Hematopoietic multipotent progenitor cell treated with erythropoietin and hydrocortisone succinate and interleukin-3 and kit ligand, for 8 days (in vitro differentiated cells): Measurements from ENCODE around the gene TNS3.
"Not testable (repeated sequence)": the region's sequence is repeated elsewhere in the genome, so short reads cannot be mapped to it uniquely, and the experiment has no call there.

Source experiments
- DNase-seq: peaks from one replicate; pipeline ENCODE4 v3.0.0-alpha.2; 2015

Gene TNS3

DNA sequence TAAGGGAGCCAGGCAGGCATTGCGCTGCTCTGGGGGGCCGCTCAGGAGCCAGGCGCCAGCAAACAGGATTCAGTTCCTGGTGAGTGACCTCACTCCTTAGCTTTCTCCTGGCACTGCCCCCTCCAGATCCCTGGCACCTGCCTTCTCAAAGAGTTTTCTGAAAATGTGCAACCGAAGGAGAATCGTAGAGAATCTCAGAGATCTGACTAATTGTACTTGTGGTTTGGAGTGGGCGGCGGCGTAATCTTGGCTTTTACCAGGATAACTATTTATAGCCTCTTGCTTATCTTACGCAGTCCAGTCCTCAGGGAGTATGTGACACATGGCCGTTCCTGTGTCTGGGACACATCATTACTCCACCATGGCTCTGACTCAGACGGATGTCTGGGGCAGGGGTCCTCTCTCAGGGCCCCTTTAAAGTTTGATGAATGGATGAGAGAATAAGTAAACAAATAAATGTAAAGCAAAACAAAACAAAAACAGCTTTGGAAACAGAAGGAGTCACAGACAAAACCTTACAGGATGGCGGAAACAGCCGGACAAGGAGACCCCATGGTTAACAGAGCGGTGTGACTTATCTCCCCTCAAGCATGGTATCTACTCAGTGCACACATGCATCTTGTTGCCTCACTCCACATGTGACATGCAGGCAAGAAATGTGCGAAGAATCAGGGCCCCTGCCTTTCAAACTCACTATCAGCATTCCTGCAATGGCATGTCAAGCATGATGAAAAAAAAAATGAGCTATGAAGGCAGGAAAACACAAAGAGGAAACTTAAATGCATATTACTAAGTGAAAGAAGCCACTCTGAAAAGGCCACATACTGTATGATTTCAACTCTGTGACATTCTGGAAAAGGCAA lies 99.7 kb downstream of the TNS3 start:
- peak; percentile 87 for DNase-seq

DNA sequence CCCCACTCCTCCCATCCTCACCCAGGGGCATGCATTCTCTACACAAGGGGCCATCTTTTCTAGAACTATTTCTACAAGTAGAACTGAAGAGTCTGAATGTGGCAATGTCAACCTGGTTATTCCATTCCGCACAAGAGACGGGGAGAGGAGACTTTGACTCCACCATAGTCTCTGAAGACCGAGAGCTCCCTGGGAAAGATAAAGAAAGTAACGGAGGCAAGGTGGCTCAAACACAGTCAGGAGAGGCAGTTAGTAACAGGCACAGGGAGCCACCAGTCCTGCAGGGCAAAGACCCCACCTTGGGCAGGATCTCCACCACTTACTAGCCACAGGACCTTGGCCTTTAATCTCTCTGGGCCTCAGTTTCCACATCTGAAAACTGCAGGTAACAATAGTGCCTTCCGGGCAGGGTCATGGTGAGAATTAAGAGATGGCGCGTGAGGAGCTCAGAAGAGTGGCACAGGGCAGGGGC lies 100.3 kb downstream of the TNS3 start:
- DNase-seq = no peak

DNA sequence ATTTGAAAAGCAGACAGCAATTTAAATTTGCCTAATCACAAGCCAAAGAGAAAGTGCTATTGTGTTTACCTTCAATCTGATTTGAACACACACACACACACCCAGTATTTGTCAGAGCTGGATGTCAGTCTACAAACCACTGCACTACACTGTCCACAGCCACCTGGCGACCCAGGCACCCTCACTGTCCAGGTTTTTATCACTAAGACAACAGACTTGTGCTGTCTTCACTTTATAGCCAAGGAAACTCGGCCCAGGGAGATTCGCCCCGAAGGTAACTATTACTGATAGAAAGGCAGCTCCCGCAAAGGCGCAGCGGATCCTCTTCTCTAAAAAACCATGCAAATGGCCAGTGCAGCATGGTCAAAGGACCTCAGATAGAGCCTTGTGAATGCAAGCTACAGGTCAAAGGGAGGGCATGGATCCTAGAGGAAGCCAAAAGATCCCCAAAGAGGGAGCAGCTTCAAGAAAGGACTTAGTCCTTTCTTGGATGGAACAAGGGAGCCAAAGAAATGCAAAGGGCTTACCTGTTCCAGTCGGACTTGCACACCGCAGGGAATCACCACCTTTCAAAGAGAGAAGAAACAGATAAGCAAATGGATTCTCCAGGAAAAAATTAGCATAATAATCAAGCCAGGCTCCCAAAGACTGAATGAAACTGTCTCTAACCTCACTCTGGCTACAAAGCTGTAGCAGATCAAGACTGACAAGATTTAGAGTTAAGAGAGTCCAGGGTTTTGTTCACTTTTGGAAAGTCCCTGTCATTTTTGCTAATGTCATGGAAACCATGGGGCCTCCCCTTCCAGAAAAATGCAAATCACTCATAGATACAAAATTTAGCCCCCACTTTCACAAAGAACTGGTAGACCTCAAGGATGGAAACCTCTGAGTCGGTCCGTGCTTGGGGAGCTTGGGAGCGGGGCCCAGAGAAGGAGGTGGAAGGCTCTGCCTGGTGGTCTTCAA lies 101.1 kb downstream of the TNS3 start:
- no peak for DNase-seq

DNA sequence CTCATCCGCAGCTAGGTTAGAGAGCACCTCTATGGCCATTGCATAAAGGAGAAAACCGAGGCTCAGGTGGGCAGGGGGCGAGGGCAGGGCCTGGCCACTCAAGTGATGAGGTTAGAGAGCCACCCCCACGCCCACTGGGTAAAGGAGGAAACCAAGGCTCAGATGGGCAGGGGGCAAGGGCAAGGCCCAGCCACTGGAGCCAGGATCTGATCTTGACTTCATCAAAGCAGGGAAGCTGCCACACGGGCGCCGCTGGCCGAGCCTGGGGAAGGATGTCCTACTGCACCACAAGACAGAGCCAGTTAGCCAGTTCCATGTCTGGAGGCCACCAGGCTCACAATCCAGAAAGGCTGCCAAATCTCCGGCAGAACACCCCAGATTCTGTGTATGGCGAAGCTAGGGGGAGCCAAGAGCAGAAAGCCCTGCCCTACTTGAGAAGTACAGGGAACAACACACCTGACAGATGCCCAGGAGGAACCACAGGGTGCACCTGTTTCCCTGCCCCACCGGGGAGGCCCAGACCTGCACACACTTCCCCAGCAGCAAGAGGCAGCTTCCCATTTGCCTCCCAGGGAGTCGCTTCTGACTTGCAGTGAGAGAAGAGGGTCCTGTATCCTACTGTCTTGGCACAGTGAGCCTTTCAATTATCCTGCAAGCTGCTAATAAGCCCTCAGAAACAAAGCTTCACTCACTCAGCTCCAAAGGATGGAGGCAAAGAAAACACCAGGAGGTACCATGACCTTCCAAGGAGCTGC lies 101.9 kb downstream of the TNS3 start:
- DNase-seq = no peak

DNA sequence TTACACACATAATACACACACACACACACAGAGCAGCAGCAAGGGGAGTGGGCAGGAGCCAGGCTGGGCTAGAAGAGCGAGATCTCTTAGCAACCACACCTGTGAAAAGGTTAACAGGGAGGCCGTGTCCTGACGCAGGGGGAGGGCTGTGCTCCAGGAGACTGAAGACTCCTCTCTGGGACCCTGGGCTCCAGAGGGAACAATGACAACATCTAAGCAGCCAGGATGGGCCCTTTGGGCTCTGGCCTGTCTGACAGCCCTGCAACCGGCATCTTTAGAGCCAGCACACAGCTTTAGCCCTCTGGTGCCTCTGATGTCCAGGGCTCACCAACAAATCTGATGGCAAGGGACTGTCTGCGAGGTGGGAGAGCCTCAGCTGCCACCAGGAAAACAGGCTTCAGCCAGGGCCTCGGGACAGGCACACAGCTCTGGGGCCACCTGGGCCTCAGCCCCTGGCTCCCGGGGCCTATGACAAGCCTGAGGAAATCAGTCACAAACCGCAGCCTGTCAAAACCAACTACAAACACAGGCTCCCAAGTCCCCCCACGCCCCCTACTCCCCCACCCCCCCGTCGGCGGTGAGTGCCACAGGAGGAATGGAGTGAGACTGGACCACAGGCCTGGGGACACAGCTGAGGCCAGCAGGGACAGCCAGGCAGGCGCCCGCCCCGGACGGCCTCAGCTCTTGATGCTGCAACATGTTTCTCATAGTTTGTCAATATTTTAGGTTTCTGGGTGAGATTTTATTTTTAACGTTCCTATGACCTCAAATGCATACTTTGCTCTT lies 102.8 kb downstream of the TNS3 start:
- no peak for DNase-seq

DNA sequence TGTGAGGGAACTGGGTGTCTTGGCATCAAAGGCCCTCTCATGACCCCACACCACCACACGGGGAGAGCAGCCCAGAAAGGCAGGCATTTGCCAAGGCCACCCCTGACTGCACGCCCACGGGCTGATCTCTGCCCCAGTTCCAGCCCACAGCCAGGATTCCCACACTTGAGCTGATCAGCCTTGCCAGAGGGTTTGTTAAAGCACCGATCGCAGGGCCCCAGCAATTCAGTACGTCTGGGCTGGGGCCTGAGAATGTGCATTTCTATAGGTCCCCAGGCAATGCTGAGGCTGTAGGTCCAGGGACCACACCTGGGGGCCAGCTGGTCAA lies 103.9 kb downstream of the TNS3 start:
- DNase-seq = no peak

DNA sequence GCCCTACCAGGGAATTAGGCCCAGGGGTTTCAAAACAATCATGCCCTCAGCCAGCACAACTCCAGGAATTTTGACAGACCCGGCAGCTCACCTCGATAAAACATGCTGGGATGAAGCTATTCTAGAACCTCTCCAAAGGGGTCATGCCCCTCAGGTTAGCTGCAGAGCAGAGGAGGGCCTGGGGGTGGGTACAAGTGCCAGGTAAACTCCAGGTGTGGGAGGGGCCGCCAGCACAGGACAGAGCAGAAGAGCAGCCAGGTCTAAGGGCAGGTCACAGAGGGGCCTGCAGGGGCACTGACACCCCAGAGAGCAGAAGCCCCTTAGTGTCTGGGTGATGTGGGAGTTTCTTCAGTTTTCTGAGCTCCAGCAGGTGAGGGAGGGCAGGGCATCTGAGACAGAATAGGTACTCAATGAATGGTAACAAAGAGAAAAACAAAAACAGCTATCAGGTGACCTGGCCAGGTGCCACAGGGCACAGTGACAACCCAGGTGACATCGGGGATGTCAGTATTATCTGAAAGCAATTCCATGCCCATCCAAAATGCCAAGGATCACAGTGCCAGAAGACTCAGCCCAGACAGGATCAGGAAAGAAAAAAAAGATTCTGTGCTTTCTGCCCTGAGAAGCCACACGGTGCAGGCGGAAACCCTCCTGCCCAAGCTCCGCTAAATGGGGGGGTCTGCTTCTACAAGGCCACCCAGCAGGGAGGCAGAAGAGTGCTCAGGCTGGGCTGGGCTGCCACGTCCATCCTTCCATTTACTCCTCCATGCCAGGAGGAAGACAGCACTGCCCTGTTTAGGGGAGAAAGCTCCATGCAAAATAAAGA lies 104.5 kb downstream of the TNS3 start:
- no peak for DNase-seq

DNA sequence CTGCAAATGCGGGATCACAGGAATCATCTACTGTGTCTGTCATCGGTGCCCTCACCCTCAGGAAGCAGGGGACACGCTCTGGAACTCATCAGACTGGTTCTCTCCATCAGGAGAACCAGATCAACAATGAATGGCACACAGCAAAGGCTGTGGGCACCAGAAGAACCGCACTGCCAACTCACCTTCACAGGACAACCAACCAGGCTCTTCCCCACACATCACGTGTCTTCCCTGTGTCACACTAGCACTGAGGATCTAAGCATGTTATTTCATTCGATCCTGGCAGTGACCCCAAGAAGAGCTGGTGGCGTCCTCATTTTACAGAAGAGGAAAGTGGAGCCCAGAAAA lies 106.1 kb downstream of the TNS3 start:
- no peak for DNase-seq

DNA sequence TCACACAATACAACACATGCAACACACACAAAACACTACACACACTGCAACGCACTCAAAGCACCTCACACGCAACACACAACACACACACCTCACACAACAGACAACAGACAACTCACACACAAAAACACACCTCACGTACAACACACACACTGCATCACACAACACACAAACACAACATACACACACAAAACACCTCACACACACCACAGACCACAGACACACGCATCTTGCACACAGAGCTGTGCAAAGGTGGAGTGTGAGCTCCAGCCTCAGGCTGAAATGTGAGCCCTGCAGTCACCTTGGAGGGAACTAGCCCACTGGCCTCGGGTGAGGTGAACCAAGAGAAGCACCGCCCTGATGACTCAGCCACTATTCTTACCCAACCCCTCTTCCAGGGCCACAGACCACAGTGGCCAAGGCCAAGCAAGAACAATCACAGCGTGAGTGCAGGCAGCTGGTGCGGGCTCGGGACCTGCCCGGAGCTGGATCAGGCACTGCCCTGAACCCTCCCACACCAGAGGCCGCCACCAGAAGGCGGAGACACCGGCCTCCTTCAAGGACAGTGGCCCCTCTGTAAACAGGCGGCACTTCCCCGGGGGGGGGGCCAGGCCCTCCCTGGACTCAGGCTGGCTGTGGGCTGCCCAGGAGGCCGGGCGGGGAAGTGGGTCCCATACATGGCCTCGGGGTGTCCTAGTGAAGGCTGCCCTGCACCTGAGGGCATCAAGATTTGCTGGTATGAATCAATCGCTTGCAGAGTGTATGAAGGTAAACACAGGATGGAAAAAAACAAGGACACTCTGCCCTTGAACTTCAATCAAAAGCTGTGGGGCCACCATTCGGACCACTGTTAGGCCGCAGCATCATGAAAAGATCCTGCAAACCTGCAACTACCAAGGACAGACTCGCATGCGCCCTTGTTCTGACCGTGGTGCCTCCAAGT lies 106.7 kb downstream of the TNS3 start:
- peak; percentile 77 for DNase-seq

DNA sequence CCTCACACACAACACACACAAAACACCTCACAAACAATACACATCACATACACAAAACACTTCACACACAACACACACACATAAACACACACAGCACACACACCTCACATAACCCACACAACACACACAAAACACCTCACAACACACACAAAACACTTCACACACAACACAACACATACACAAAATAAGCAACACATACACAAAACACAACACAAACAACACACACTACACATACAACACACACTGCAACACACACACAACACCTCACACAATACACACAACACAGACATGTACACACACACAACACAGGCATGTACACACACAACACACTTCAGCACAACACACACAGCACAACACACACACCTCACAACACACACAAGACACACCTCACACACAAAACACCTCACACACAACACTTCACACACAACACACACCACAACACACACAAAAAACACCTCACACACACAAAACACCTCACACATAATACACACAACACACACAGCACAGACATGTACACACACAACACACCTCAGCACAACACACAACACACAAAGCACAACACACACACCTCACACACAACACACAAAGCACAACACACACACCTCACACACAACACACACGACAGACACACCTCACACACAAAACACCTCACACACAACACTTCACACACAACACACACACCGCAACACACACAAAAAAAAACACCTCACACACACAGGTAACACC lies 107.5 kb downstream of the TNS3 start:
- no peak for DNase-seq

DNA sequence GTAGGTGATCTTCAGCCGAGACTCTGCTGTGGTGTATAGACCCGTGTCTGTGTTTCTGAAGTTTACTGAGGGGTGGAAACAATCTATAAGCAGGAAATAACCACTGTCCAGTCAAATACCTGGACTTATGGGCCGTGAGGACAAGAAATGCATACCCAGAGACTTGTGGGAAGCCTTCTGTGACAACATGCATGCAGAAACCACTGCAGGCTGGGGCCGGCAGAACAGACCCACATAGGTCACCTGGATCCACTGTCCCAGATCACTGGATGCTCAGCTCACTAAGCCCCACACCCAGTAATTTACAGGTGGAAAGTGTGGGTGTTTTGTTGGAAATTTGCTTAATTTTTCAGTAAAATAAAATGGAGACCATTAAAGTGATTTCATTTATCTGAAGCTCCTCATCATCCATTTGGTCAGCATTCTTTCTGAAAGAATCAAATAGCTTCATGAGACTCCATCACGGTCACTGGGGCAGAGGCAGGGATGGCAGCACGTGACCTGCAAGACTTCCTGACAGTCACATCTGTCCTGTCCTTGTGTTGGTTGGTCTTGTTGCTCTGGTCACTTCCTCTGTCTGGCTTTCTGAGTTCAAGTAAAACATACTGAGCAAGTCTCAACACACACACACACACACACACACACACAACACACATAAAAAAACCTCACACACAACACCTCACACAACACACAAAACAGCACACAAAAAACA lies 108.3 kb downstream of the TNS3 start:
- peak; percentile 20 for DNase-seq

DNA sequence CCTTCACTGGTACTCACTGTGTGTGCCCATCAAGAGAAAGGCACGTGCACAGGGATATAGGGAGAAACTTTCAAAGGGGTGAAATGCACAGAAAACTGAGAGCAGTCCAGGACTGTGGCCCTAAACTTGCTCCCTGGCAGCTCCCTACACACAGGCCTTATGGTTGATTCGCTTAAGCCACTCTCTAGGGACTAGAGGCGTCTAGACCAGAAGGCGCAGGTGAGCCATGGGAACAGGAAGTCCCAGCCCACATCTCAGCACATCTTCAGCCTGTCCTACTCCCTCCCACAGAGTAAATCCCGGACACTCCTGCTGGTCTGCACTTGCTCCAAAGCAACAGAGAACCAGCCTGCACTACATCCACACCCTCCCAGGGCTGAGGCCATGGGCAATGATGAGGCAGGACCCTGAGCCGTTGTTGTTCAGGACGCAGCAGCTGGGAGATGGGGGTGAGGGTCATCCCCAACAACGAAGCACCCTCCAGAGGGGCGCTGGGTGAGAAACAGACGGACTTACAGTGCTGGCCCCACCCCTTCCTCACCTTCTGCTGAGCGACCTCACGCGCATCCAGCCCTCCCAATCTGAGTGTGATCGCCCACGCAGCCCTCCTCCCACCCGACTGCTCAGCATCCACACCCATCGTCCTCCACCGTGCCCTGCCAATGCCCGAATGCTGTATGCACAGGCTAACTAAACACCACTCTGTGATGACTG lies 109.3 kb downstream of the TNS3 start:
- DNase-seq = no peak

DNA sequence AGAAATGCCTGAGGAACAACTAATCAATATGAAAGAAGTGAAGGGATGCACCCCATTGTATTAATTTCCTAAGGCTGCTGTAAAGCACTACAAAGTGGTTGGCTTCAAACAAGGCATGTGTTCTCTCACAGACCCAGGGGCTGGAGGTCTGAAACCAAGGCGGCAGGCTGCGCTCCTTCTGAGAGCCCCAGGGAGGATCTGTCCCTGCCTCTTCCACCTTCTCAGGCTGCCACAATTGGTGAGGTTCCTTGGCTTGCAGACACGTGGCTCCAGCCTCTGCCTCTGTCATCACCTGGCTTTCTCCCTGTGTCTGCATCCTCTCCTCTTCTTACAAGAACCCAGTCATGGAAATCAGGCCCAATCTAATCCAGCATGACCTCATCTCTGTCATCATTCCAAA lies 110.1 kb downstream of the TNS3 start:
- no peak for DNase-seq

DNA sequence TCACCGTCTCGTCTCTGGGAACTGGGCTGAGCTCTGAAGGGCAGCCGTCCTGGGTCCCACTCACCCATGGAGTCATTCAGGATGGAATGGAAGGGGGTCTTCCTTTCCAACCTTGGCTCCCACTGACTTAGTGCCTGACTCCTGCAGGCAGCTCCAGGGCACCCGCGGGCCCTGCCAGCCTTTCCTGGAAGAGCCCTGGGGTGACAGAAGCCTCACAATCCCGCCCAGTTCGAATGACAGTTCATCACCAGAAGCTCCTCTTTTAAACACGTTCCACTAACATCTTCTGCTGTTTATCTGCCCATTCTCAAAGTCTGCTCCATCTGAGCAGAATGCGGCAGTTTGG lies 110.6 kb downstream of the TNS3 start:
- DNase-seq = no peak

DNA sequence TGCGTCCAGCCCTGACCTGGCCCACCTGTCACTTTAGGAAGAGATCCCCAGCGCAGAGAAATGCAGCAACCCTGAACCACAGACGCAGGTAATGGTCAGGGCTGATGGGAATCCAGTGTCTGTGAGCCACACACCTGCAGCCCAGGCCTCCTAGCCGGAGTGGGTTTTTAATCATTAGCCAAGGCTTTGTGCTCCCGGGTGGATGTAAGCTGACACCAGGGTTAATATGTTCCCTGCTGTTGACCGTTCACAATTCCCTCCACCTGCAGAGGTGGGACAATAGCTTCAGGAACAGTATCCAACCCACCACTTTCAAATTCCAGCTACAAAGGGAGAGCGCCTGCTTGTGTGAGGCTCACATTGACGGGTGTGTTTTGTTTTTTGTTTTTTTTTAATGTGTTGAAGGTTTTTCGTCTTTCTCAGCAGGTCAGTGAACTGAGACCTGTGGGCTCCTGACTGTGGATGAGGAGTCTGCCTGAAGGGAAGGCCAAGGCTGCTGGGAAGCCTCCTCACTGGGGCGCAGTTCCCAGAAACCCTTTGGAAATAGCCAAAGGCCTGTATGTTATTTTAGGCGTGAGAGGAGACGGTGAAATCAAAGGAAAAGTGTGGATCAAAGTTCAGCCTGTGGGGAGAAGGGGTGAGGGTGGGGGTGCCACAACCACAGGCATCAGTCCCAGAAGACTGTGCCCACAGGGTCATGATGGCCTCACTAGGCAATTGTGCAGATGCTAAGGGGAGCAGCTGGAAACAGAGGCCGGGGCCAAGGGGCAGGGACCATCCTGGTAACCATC lies 111.1 kb downstream of the TNS3 start:
- DNase-seq = no peak

DNA sequence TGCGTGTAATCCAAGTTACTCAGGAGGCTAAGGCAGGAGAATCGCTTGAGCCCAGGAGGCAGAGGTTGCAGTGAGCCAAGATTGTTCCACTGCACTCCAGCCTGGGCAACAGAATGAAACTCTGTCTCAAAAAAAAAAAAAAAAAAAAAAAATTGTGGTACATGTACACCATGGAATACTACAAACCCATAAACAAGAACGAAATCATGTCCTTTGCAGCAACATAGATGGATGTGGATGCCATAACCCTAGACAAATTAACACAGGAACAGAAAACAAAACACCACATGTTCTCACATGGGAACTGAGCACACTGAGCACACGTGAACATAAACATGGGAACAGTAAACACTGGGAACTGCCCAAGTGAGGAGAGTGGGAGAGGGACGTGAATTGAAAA lies 112.1 kb downstream of the TNS3 start:
- DNase-seq = not testable (repeated sequence)

DNA sequence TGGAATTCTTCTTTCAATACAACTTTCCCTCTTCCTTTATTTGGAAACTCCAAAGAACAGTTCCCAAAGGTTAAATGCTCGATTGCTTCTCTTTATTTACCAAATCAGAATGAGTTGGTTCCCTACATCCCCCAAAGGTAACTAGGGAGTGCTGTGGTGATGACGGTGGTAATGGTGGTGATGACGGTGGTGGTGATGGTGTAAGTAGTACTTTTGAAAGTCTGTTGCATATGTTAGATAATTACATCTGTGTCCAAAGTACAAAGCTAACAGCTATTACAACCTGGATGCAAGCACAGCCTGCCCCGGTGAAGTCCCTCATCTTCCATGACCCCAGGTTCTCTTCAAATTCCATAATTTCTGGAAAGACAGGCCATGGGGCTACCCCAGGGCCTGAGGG lies 115.1 kb downstream of the TNS3 start:
- DNase-seq = no peak

DNA sequence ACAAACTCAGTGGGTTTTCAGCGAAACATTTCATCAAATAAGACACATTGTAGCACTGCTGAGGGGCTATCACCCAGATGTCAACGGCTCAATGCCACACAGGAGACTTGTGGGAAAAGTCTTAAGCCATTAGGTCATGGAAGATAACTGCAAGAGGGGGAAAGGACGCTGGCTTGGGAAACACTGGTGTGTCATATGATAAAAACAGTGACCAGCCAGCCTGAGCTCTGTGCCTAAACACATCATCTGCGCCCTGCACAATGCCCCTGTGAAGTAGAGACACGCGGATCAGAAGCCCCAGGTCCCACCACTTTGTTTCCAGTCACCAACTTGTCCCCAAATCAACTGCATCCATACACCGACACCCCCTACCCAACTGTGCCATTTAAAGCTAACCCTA lies 116.7 kb downstream of the TNS3 start:
- no peak for DNase-seq
